ENCODE measurements around the gene ARRB1. TPM values are rescaled to one million over a fixed set of nuclear protein-coding genes. Genes with fewer than 3 reads are reported as not detected.

ARRB1 gene
- total RNA-seq, 3 donors from 2014 or later: 31.2 to 64.0 (median 42.3) TPM

DNA sequence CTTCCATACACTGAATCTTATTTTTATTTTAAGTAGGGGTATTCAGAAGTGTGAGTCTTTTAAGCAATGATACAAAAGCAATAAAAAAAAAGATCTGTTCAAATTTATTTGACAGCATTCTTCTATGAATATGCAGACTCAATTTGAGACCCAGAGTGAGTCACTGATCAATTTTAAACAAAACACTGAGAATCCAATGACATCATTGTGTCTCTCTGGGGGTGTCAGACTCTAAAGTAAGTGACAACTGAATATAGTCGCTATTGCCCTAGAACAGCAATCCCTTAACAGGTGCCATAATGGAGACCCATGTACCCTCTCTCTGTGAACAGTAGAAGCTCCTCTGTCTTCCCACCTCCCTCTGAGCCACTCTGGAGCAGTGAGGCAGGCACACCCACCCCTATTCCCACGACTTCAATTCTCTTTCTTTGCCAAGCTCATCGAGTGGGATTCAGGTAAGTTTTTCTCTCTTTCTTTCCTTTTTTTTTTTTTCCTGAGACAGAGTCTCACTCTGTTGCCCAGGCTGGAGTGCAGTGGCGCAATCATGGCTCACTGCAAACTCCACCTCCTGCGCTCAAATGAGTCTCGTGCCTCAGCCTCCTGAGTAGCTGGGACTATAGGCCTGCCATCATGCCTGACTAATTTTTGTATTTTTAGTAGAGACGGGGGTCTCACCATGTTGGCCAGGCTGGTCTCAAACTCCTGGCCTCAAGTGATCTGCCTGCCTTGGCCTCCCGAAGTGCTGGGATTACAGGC, 42.8 kb upstream of the ARRB1 start:
- Histone ChIP-seq H3K27me3 (no peaks in the 10 kb centered on the region), H3K4me1 (no peaks in the 10 kb centered on the region), H3K36me3 (no peaks in the 10 kb centered on the region), H3K9me3 (no peaks in the 10 kb centered on the region), H3K4me3 (no peak overlapping the region), H3K27ac (no peak overlapping the region)
- no peak for DNase-seq (ENCODE audit: low spot score in 2 of 2)
- TF ChIP-seq, protein P1, sequence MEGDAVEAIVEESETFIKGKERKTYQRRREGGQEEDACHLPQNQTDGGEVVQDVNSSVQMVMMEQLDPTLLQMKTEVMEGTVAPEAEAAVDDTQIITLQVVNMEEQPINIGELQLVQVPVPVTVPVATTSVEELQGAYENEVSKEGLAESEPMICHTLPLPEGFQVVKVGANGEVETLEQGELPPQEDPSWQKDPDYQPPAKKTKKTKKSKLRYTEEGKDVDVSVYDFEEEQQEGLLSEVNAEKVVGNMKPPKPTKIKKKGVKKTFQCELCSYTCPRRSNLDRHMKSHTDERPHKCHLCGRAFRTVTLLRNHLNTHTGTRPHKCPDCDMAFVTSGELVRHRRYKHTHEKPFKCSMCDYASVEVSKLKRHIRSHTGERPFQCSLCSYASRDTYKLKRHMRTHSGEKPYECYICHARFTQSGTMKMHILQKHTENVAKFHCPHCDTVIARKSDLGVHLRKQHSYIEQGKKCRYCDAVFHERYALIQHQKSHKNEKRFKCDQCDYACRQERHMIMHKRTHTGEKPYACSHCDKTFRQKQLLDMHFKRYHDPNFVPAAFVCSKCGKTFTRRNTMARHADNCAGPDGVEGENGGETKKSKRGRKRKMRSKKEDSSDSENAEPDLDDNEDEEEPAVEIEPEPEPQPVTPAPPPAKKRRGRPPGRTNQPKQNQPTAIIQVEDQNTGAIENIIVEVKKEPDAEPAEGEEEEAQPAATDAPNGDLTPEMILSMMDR (IDR thresholded peaks at IDR 0.05): no peak
- no peak for TF ChIP-seq POLR2A (IDR thresholded peaks at IDR 0.05)
- TF ChIP-seq POLR2AphosphoS5 (IDR thresholded peaks at IDR 0.05): no peak
- intact Hi-C loops (cut with DNase I; ENCODE audit: low total_unique reads): no loop called here

- no peak for TF ChIP-seq POLR2A (IDR thresholded peaks at IDR 0.05)
- TF ChIP-seq, protein P1 (IDR thresholded peaks at IDR 0.05): no peak
- no peak for TF ChIP-seq POLR2AphosphoS5 (IDR thresholded peaks at IDR 0.05)
- no peaks in the 10 kb centered on the region for H3K27me3 ChIP-seq
- no peaks in the 10 kb centered on the region for H3K36me3 ChIP-seq
- intact Hi-C loops (cut with DNase I; ENCODE audit: low total_unique reads): loop anchor here (5.0 kb wide), 1 partner anchor 142 kb away; no protein-coding TSS in a partner anchor
- H3K9me3 ChIP-seq: no peaks in the 10 kb centered on the region
- H3K4me1 ChIP-seq: peaks cover 0 to 4% of the 10 kb centered on the region in 2 donors
- no peak overlapping the region for H3K27ac ChIP-seq
- no peak overlapping the region for H3K4me3 ChIP-seq
- no peak for DNase-seq (ENCODE audit: low spot score in 2 of 2)
Measured at GRCh38 chr11:75389925-75390324, 38.5 kb upstream of the ARRB1 start.

DNA sequence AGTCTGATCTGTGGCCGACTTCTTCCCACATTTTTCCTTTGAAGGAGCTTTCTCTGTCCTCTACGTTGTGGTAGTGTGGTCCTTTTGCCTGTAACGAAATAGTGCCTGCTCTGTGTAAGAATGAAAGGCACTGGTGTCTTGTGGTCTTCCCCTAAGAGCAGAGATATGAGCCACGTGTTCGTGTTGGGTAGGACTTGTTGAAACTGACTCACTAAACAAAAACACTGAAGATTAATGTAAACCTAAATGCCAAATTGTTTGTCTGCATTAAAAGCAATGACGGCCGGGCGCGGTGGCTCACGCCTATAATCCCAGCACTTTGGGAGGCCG, 37.8 kb upstream of the ARRB1 start:
- Histone ChIP-seq H3K4me1 (peaks cover 0 to 4% of the 10 kb centered on the region in 2 donors), H3K27ac (no peak overlapping the region), H3K4me3 (no peak overlapping the region), H3K36me3 (no peaks in the 10 kb centered on the region), H3K27me3 (no peaks in the 10 kb centered on the region), H3K9me3 (no peaks in the 10 kb centered on the region)
- intact Hi-C loops (cut with DNase I; ENCODE audit: low total_unique reads): loop anchor here (5.0 kb wide), 1 partner anchor 143 kb away; no protein-coding TSS in a partner anchor
- DNase-seq (ENCODE audit: low spot score in 2 of 2): no peak
- TF ChIP-seq POLR2A (IDR thresholded peaks at IDR 0.05) (no peak), POLR2AphosphoS5 (IDR thresholded peaks at IDR 0.05) (no peak)
- TF ChIP-seq, protein P1 (IDR thresholded peaks at IDR 0.05): no peak

DNA sequence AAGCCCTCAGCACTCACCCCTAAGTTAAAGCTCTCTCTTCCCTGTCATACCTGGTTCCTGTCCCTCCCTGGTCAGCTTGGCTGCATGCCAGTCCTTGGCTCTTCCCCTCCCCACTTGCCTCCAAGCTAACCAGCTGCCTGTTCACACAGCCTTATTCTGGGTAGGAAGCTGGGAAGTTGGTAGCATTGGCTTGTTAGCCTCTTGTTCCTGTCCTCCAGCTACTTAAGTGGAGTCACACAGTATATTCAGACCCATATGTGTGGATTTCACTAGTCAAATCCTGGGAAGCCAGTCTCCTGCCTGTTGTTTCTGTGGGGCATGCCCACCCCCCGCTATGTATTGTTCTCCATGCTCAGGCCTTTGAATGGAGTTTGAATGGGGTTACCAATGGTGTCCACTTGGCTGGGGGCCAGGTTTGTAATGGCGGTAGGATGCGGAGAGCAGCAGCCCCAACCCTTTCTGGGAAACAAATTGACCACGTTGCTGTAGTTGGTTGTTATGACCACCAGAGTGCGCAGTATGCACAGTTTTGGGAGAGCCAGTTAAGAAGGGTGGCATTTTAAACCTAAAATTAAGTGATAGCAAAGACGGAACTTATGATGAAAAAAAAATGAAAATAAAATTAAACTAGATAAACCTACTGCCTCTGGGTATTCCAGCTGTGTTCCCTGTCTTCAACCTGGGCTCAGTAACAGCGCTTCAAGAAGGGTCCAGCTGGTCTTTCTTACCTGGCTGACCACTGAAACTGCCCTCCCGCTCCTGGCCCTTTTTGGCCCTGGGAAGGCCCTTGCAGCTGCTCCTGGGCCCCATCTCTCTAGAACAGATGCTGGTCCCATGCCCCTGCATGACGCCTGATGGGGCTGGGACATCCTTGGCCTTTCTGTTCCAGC, 37.2 kb upstream of the ARRB1 start:
- TF ChIP-seq POLR2AphosphoS5 (IDR thresholded peaks at IDR 0.05) (peak in 1 of 3 donors; percentile 34), POLR2A (IDR thresholded peaks at IDR 0.05) (no peak)
- TF ChIP-seq, protein P1 (IDR thresholded peaks at IDR 0.05): peak; percentile 77 to 83 (median 82)
- Histone ChIP-seq H3K4me1 (peaks cover 0 to 4% of the 10 kb centered on the region in 2 donors), H3K4me3 (no peak overlapping the region), H3K27ac (peak overlapping the region in 1 of 2 donors; percentile 70), H3K36me3 (no peaks in the 10 kb centered on the region), H3K27me3 (no peaks in the 10 kb centered on the region), H3K9me3 (no peaks in the 10 kb centered on the region)
- peak in 1 of 2 donors; percentile 48 for DNase-seq (ENCODE audit: low spot score in 2 of 2)
- intact Hi-C loops (cut with DNase I; ENCODE audit: low total_unique reads): loop anchor here (5.0 kb wide), 1 partner anchor 144 kb away; no protein-coding TSS in a partner anchor
